CD4-positive, alpha-beta T cell (primary cell): Measurements from ENCODE around the gene SLC1A2. TPM values are rescaled to one million over a fixed set of nuclear protein-coding genes. Genes with fewer than 3 reads are reported as not detected.

Experiments used
- ATAC-seq: fragments of 200-7000 bp; cut with Tn5 transposase; one replicate; pipeline ENCODE4 v1.10.0; 2022; ENCODE audit warnings: mild to moderate bottlenecking; ENCODE audit not compliant: poor library complexity
- CTCF ChIA-PET: fragments of 350-600 bp; sonication (Branson Sonifier 250); formaldehyde crosslinking; loops from one replicate; lab custom pipeline; 2021; ENCODE audit warnings: antibody characterized with exemption, inconsistent platforms; lab: Charles Lee
- POLR2A ChIA-PET: fragments of 350-600 bp; sonication (Branson Sonifier 250); formaldehyde crosslinking; loops from one replicate; lab custom pipeline; 2021; ENCODE audit warnings: antibody characterized with exemption, inconsistent platforms; lab: Charles Lee
- DNase-seq, 14 experiments: peaks; one replicate each; pipeline ENCODE4 v3.0.0-alpha.2; 2013 to 2020; ENCODE audit warnings: mixed read lengths in 2 of 14
- H3K27ac ChIP-seq, 2 donors: one replicate each; pipeline versions ENCODE4 v1.5.1 to v1.7.0; 2013; ENCODE audit warnings: low read length in 2 of 2, low read depth in 1 of 2, mild to moderate bottlenecking in 1 of 2
- H3K27me3 ChIP-seq, 2 experiments: 1 replicate in 1 of 2; 2 replicates in 1 of 2; pipeline versions ENCODE4 v1.6.1 to v1.7.0; 2013; ENCODE audit warnings: low read length in 2 of 2, control low read depth in 1 of 2, mild to moderate bottlenecking in 1 of 2, moderate library complexity in 1 of 2; ENCODE audit not compliant: insufficient read depth in 2 of 2, control insufficient read depth in 1 of 2
- H3K36me3 ChIP-seq: one replicate; pipeline ENCODE4 v1.6.1; 2013; ENCODE audit warnings: low read length, control low read depth; ENCODE audit not compliant: insufficient read depth
- H3K4me1 ChIP-seq: one replicate; pipeline ENCODE4 v1.6.1; 2013; ENCODE audit warnings: low read length, control low read depth; ENCODE audit not compliant: insufficient read depth
- H3K4me3 ChIP-seq: one replicate; pipeline ENCODE4 v1.5.1; 2013; ENCODE audit warnings: mild to moderate bottlenecking, low read length, moderate library complexity
- H3K9me3 ChIP-seq, 2 experiments: 1 replicate in 1 of 2; 2 replicates in 1 of 2; pipeline versions ENCODE4 v1.6.1 to v1.7.0; 2013; ENCODE audit warnings: low read length in 2 of 2, mild to moderate bottlenecking in 2 of 2, control low read depth in 1 of 2, moderate library complexity in 1 of 2; ENCODE audit not compliant: control insufficient read depth in 1 of 2, insufficient read depth in 1 of 2
- H3K27ac Mint-ChIP-seq: one replicate; pipeline ENCODE4 v1.8.0; 2020; ENCODE audit warnings: mixed read lengths
- H3K27me3 Mint-ChIP-seq: one replicate; pipeline ENCODE4 v1.8.0; 2021; ENCODE audit warnings: mixed read lengths
- H3K36me3 Mint-ChIP-seq: one replicate; pipeline ENCODE4 v1.8.0; 2021; ENCODE audit warnings: low read depth, mixed read lengths
- H3K4me1 Mint-ChIP-seq: one replicate; pipeline ENCODE4 v1.8.0; 2021; ENCODE audit warnings: low read depth, mixed read lengths
- H3K4me3 Mint-ChIP-seq: one replicate; pipeline ENCODE4 v1.8.0; 2020; ENCODE audit warnings: mild to moderate bottlenecking, mixed read lengths
- H3K9me3 Mint-ChIP-seq: one replicate; pipeline ENCODE4 v1.8.0; 2020; ENCODE audit warnings: mixed read lengths
- intact Hi-C, 2 experiments: fragments of 100-400 bp; cut with DNase I in 1 of 2; cut with micrococcal nuclease in 1 of 2; formaldehyde crosslinking; loops; one replicate each; pipeline versions ENCODE4 v1.15.1 to v1.9.0; 2023 to 2025; cut with DNase I, micrococcal nuclease
- total RNA-seq, 174 experiments: library from RNA in 2 of 174; stranded (reverse) in 2 of 174; gene quantifications; one replicate each; pipeline ENCODE4 v1.2.3 and lab custom pipeline; 2021 to 2026
- TF ChIP-seq, protein P1 (sequence below): fragments of 200-600 bp; IDR thresholded peaks from one replicate; pipeline ENCODE4 v1.8.0; 2022; ENCODE audit warnings: antibody characterized with exemption, mild to moderate bottlenecking

Gene SLC1A2
- total RNA-seq, 2 experiments from 2014 or later: not detected

DNA sequence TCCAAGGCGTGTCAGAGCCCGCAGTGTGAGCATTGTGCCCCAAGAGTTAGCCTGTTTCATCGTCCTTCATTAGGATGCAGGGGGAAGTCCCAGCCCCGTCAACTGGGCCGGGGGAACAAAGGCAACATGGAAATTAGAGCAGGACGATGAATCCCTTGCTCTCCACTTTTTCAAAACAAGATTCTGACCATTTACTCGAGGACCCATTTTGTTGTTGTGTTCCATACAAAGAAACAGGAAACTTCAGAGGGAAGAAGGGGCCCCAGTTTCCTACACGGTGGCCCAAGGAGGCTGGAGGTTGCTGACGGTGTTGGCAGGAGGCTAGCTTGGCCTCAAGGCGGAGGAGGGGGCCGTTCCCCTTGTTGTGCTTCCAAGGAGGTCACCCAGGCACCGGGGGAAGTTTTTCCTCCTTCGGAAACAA, 44.0 kb upstream of the SLC1A2 start:
- DNase-seq (no peak), ATAC-seq (no peak)
- Mint-ChIP-seq H3K4me1 (no peaks in the 10 kb centered on the region), H3K9me3 (no peaks in the 10 kb centered on the region), H3K27me3 (peaks cover 65% of the 10 kb centered on the region), H3K27ac (no peak overlapping the region), H3K36me3 (no peaks in the 10 kb centered on the region), H3K4me3 (no peak overlapping the region)
- TF ChIP-seq, protein P1, sequence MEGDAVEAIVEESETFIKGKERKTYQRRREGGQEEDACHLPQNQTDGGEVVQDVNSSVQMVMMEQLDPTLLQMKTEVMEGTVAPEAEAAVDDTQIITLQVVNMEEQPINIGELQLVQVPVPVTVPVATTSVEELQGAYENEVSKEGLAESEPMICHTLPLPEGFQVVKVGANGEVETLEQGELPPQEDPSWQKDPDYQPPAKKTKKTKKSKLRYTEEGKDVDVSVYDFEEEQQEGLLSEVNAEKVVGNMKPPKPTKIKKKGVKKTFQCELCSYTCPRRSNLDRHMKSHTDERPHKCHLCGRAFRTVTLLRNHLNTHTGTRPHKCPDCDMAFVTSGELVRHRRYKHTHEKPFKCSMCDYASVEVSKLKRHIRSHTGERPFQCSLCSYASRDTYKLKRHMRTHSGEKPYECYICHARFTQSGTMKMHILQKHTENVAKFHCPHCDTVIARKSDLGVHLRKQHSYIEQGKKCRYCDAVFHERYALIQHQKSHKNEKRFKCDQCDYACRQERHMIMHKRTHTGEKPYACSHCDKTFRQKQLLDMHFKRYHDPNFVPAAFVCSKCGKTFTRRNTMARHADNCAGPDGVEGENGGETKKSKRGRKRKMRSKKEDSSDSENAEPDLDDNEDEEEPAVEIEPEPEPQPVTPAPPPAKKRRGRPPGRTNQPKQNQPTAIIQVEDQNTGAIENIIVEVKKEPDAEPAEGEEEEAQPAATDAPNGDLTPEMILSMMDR: no peak
- no peaks in the 10 kb centered on the region for H3K4me1 ChIP-seq
- H3K27ac ChIP-seq: no peak overlapping the region
- ChIA-PET CTCF (no interaction called here), POLR2A (no interaction called here)
- H3K36me3 ChIP-seq: no peaks in the 10 kb centered on the region
- H3K9me3 ChIP-seq: no peaks in the 10 kb centered on the region
- intact Hi-C loops: no loop called here
- H3K4me3 ChIP-seq: no peak overlapping the region
- H3K27me3 ChIP-seq: no peaks in the 10 kb centered on the region

DNA sequence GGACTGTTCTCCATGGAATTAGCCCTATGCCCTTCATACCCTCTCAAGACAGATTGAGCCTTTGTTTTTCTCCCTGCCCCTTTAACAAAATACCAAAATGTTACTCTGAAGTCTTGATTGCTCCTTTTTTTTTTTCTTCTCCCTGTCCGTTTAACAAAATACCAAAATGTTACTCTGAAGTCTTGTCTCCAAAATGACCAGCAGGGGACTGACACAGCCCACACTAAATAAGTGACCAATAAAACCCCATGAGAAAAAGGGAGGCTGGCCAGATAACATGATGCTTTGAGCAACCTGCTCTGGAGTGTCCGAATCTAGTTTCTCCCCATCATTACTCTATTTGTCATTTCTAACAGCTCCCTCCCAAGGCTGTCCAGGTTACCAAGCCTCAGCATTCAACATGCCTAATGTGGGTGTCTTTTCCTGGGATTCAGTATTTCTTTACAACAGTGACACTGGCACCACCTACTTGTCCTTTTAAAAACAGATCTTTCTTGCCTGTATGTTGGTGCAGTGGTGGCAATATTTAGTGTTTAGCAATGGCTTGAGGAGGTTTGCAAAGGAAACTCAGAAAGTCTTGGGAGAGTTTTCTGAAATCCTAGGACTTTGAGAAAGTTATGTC, 42.7 kb upstream of the SLC1A2 start:
- Histone ChIP-seq H3K36me3 (no peaks in the 10 kb centered on the region), H3K27ac (no peak overlapping the region), H3K4me1 (no peaks in the 10 kb centered on the region), H3K9me3 (no peaks in the 10 kb centered on the region), H3K27me3 (peaks cover 0 to 3% of the 10 kb centered on the region in 2 experiments), H3K4me3 (no peak overlapping the region)
- Mint-ChIP-seq H3K27ac (no peak overlapping the region), H3K4me3 (no peak overlapping the region), H3K36me3 (no peaks in the 10 kb centered on the region), H3K27me3 (peaks cover 54% of the 10 kb centered on the region), H3K9me3 (no peaks in the 10 kb centered on the region), H3K4me1 (no peaks in the 10 kb centered on the region)
- TF ChIP-seq, protein P1: no peak
- ChIA-PET POLR2A (no interaction called here), CTCF (no interaction called here)
- DNase-seq (no peak), ATAC-seq (no peak)
- intact Hi-C loops: no loop called here

DNA sequence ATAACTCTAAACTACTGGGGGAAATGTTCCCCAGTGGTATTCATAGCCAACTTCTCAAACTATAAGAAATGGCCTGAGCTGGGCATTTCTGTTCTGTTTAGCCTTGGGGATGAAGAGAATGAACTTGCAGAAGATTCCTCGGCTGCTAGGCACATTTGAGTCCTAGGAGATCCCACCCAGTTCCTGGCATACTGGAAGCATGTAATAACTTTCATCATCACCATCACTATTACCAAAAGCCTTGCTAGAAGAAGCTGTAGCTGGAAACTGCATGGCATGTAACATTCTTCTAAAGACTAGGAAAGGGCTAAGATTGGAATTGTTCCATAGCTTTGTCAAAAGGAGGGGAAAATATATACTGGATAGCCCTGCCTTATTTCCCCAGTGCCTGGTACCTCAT, 40.1 kb upstream of the SLC1A2 start:
- ChIA-PET POLR2A (no interaction called here), CTCF (no interaction called here)
- Mint-ChIP-seq H3K27me3 (peaks cover 48% of the 10 kb centered on the region), H3K27ac (no peak overlapping the region), H3K9me3 (no peaks in the 10 kb centered on the region), H3K36me3 (no peaks in the 10 kb centered on the region), H3K4me3 (no peak overlapping the region), H3K4me1 (no peaks in the 10 kb centered on the region)
- DNase-seq (no peak), ATAC-seq (no peak)
- Histone ChIP-seq H3K9me3 (no peaks in the 10 kb centered on the region), H3K4me3 (no peak overlapping the region), H3K27ac (no peak overlapping the region), H3K4me1 (no peaks in the 10 kb centered on the region), H3K36me3 (no peaks in the 10 kb centered on the region), H3K27me3 (peaks cover 0 to 5% of the 10 kb centered on the region in 2 experiments)
- TF ChIP-seq, protein P1: no peak
- intact Hi-C loops: no loop called here
